Activated CD4-positive, alpha-beta T cell treated with anti-CD3 and anti-CD28 coated beads for 24 hours (primary cell): ENCODE measurements around the gene ZNF69.
"Not testable (repeated sequence)": the region's sequence is repeated elsewhere in the genome, so short reads cannot be mapped to it uniquely, and the experiment has no call there.

ENCODE experiments used
- DNase-seq, 2 donors: peaks; one replicate each; pipeline ENCODE4 v3.0.0-alpha.2; 2020; ENCODE audit warnings: low read depth in 2 of 2

The ZNF69 gene

GRCh38 chr19:11894851-11895250 lies 7.3 kb downstream of the ZNF69 start:
- no peak for DNase-seq

- no peak for DNase-seq
These were observed 14.6 kb downstream of the ZNF69 start for GRCh38 chr19:11902228-11902627.

- no peak for DNase-seq
These were observed 18.3 kb downstream of the ZNF69 start for GRCh38 chr19:11905928-11906327.

- not testable (repeated sequence) for DNase-seq
These were observed 24.4 kb downstream of the ZNF69 start for GRCh38 chr19:11911937-11912336.

- not testable (repeated sequence) for DNase-seq
These were observed 27.0 kb downstream of the ZNF69 start for GRCh38 chr19:11914417-11915051.

- DNase-seq = no peak
These were observed 34.4 kb downstream of the ZNF69 start for GRCh38 chr19:11921852-11922495.

GRCh38 chr19:11924886-11925650 lies 37.5 kb downstream of the ZNF69 start, which contains the start of gene ZNF700:
Gene ZNF700, plus strand, starts transcription at chr19:11925107. Its CDS starts 104 bp downstream, at chr19:11925211.
- DNase-seq = peak; percentile 91 to 92

GRCh38 chr19:11925651-11926187 lies 38.1 kb downstream of the ZNF69 start:
- DNase-seq = not testable (repeated sequence)

- no peak for DNase-seq
These were observed 39.6 kb downstream of the ZNF69 start for GRCh38 chr19:11927227-11927626.

- no peak for DNase-seq
These were observed 43.5 kb downstream of the ZNF69 start for GRCh38 chr19:11931051-11931450.

GRCh38 chr19:11931513-11931912 lies 43.9 kb downstream of the ZNF69 start:
- no peak for DNase-seq

GRCh38 chr19:11935829-11936228 lies 48.2 kb downstream of the ZNF69 start:
- DNase-seq = not testable (repeated sequence)

- not testable (repeated sequence) for DNase-seq
These were observed 50.8 kb downstream of the ZNF69 start for GRCh38 chr19:11938383-11938782.

- not testable (repeated sequence) for DNase-seq
These were observed 53.8 kb downstream of the ZNF69 start for GRCh38 chr19:11941361-11941887.

GRCh38 chr19:11942008-11942842 lies 54.6 kb downstream of the ZNF69 start:
- no peak for DNase-seq

GRCh38 chr19:11942843-11943108 lies 55.2 kb downstream of the ZNF69 start:
- DNase-seq = no peak

GRCh38 chr19:11944656-11945055 lies 57.1 kb downstream of the ZNF69 start:
- DNase-seq = no peak

- DNase-seq = no peak
These were observed 61.1 kb downstream of the ZNF69 start for GRCh38 chr19:11948646-11949045.

GRCh38 chr19:11949201-11949600 lies 61.6 kb downstream of the ZNF69 start:
- no peak for DNase-seq

- DNase-seq = not testable (repeated sequence)
These were observed 62.1 kb downstream of the ZNF69 start for GRCh38 chr19:11949614-11950080.

- no peak for DNase-seq
These were observed 62.7 kb downstream of the ZNF69 start for GRCh38 chr19:11950312-11950711.
